D721Med (cell line): ENCODE results near the gene NOS1.

Experiments used
- DNase-seq: peaks from one replicate; pipeline ENCODE4 v3.0.0; 2011; ENCODE audit warnings: low spot score; ENCODE audit not compliant: insufficient read length
- FAIRE-seq: peaks from 2 replicates; lab custom pipeline; 2011; peaks lifted over from hg19 to GRCh38; lab: Jason Lieb, UNC
- TF ChIP-seq, protein P1 (sequence below): IDR thresholded peaks from 2 replicates; pipeline ENCODE4 v1.5.1; 2012; ENCODE audit warnings: mild to moderate bottlenecking, control low read depth; ENCODE audit not compliant: insufficient read depth; ENCODE audit errors: missing control alignments

Gene NOS1

DNA sequence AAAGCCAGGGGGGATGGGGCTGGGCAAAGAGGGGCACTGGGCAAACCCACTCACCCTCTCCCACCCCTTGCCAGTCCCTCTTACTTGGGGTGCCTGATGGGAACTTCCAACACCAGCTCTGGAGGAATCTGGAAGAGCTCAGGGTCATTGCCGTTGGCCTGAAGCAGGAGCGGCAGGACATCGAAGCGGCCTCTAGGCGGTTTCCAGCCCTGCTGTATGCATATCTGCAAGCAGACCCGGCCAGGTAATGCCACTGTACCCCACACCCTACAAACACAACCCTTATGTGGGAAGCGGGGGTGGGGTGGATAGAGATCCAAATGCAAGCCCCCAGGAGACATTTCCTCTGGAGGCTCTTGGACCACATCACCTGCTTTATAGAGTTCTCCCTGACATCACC, 83.6 kb downstream of the NOS1 start:
- TF ChIP-seq, protein P1, sequence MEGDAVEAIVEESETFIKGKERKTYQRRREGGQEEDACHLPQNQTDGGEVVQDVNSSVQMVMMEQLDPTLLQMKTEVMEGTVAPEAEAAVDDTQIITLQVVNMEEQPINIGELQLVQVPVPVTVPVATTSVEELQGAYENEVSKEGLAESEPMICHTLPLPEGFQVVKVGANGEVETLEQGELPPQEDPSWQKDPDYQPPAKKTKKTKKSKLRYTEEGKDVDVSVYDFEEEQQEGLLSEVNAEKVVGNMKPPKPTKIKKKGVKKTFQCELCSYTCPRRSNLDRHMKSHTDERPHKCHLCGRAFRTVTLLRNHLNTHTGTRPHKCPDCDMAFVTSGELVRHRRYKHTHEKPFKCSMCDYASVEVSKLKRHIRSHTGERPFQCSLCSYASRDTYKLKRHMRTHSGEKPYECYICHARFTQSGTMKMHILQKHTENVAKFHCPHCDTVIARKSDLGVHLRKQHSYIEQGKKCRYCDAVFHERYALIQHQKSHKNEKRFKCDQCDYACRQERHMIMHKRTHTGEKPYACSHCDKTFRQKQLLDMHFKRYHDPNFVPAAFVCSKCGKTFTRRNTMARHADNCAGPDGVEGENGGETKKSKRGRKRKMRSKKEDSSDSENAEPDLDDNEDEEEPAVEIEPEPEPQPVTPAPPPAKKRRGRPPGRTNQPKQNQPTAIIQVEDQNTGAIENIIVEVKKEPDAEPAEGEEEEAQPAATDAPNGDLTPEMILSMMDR, result no peak
- DNase-seq, result no peak
- no peak for FAIRE-seq

DNA sequence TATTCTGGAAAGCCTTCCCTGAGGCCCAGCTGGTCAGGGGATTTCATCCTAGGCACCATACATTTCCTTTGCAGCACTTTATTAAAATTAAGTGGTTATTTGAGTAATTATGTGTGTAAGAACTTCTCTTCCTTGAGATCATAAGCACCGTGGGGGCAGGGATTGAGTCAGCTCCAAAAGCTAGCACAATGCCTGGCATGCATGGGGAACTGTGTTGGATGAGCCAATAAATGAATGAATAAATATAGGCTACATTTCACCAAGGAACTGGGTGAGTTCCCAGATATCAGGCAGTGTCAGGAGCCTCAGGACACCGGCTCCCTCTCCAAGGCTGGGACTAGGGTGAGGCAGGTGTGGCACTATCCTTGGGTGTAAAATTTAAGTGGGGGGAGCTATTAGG, 88.3 kb downstream of the NOS1 start:
- DNase-seq (no peak), FAIRE-seq (no peak)
- TF ChIP-seq, protein P1, result no peak

DNA sequence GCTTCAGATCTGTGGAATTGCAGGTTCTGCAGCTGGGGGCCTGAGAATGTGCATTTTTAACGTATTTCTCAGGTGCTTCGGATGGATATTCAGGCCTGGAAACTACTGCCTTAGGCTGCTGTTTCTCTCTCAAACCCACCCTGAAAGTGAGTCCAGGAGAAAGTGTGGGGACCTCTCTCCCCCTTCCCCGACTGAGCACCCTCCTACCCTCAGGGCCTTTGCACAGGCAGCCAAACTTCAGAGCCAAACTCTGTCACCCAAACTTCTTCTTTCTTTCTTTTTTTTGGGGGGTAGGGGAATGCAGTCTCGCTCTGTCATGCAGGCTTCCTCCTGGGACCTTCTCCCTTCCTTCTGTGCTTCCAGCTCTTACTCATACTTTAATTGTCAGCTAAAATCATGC, 88.7 kb downstream of the NOS1 start:
- FAIRE-seq, result no peak
- DNase-seq, result no peak
- TF ChIP-seq, protein P1, result no peak

DNA sequence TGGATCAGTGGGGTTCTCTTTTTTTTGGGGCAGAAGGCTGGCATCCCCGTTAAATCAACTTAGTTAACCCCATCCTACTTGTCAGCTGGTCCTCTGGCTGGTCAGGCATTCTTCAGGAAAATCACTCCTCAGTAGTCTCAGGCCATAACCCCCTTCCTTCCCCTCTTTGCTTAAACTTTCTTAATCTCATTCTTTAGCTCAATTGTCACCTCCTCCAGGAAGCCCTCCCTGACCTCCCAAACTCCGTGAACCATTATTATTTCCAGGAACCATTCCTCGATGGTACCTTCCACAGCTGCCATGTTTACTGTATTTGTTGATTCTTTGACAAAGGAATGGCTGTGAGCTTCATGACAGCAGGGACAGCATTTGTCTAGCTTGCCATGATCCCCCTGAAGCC, 98.7 kb downstream of the NOS1 start:
- FAIRE-seq, result no peak
- TF ChIP-seq, protein P1, result no peak

DNA sequence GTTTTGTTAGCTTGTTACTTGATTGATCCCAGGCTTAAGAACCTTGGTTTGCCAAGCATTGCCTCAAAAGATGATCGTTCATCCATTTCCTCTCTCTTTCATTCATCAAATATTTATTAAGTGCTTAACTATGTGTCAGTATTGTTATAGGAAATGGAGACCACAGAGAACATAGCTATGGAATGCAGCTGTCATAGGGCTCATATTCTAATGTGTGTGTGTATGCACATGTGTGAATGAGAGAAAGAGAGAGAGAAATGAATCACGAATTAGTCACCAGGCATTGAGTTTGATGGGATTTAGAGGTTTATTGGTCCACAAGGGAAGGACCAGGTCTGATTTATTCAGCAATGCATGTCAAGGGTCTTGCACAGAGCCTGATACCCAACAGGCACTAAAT, 100.2 kb downstream of the NOS1 start:
- no peak for DNase-seq
- TF ChIP-seq, protein P1, result no peak
- no peak for FAIRE-seq

More for the DNA sequence above, 98.7 kb downstream of the NOS1 start:
- DNase-seq, result no peak

DNA sequence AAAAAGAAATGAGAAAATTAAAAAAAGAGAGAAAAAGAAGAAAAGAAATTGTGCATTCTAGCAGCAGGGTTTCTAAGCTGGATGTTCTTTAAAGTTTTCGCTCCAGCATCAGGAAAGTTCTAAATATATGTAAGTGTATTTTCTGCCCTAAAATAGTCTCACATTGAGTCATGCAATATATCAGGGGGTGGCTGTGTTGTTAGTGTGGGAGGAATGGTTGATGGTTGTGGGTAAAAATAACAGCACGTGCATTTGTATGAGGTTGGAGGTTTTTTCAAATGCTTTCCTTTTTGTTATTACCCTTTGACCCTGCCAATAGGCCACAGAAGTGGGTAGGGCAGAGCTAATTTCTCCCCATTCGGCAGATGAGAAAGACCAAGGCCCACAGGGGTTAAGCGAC, 106.0 kb downstream of the NOS1 start:
- DNase-seq (no peak), FAIRE-seq (no peak)
- TF ChIP-seq, protein P1, result no peak

DNA sequence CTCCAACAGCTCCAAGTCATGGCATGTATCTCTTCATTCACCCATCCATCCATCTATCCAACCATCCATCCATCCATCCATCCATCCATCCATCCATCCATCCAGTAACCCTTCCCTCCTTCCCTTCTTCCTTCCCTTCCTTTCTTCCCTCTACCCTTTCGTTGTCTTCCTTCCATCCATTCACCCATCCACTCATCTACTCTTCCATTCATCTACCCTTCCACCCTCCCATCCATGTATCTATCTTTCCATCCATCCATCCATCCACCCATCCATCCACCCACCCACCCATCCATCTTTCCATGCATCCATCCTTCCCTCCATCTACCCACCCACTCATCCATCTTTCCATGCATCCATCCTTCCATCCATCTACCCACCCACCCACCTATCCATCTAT, 117.9 kb downstream of the NOS1 start:
- DNase-seq (no peak), FAIRE-seq (no peak)
- TF ChIP-seq, protein P1, result no peak
